Measurements from ENCODE around the gene RNF121.

RNF121 gene

DNA sequence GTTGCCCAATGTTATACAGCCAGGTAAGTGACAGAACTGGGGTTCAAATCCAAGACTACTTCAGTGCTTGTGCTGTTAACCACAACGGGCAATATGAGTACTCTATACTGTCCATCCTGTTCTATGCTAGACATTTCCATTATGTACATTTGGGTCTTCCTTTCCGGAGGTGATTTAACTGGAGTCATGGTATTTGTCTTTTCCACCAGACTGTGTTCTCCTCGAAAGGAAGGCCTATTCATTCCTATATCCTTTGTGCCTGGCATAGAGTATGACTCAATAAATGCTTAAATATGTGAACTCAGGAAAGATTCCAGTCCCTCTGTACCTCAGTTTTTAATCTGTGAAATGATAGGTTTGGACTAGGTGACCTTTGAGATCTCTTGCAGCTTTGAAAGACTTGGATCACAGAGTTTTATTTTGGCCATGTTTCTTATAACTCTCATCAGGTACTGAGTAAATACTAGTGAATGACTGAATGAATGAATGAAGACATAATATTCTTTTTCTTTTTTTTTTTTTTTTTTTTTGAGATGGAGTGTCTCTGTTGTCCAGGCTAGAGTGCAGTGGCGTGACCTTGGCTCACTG, 6.6 kb downstream of the RNF121 start:
- no peak for DNase-seq

DNA sequence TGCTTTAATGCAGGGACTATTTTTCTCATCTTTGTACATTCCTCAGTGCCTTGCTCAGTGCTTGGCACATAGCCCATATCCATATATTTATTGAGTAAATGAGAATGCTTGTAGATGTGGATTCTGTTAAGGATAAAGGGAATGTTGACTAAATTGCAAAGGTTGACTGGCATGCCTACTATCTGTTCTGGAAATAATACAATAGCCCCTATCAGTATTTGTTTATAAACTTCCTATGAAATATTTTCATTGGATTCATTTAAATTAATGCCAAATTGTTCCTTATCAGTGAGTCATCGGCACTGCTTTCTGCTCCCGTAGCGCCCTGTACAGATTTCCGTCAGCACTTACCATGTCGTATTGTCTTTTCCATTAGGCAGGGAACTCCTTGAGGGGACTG, 8.0 kb downstream of the RNF121 start:
- DNase-seq, result no peak

DNA sequence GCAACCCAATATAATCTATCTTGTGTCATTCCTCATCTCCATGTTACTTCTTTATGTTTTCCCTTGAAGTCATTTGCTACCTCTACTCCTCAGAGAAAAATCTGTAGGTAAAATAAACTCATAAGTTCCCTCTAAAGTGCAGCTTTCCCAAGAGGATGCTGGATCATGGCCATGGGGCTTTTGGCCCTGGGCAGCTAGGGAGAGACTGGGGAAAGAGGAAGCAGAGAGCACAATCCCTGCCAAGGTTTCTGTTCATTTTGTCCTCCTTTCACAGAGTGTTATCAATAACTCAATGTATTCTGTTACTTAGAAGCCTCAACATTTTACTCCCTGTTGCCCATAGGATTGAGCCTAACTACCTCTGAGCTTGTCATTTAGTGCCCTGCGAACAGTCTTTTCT, 9.0 kb downstream of the RNF121 start:
- no peak for DNase-seq

DNA sequence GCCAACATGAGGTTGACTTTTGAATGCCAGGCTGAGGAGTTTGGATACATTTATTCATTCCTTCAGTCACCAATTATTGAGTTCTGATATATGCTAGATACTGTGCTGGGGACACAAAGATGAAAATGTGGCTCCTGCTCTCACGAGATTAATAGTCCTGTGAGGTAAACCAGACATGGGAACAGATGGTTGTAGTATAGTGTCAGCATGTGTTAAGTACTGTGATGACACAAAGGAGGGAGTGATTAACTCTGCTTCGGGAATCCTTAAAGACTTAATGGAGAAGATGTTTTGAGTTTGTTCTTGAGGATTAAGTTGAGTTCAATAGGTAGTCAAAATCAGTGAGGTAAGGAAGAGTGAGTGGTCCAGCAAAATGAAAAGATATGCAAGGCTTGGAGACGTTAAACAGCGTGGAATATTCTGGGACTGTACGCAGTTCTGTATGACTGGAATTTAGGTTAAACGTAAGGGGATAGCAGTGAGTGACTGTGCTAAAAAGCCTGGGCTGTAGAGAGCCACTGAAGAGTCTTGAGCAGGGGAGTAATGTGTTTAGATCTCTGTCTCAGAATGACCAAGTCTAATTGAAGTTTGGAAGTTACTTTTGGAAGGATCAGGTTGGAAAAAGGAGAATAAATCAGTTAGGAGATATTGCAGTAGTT, 11.8 kb downstream of the RNF121 start:
- no peak for DNase-seq

DNA sequence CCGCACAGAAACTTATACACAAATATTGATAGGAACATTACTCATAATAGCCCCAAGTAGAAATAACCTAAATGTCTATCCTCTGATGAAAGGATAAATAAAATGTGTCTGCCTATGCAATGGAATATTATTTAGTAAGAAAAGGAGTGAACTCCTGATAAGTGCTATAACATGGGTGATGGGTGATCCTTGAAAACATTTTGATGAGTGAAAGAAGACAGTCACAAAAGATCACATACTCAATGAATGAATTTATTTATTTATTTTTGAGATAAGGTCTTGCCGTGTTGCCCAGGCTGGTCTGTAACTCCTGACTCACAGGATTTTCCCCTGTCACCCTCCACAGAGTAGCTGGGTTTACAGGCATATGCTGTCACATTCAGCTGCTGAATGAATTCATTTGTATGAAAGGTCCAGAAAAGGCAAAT, 17.3 kb downstream of the RNF121 start:
- no peak for DNase-seq

DNA sequence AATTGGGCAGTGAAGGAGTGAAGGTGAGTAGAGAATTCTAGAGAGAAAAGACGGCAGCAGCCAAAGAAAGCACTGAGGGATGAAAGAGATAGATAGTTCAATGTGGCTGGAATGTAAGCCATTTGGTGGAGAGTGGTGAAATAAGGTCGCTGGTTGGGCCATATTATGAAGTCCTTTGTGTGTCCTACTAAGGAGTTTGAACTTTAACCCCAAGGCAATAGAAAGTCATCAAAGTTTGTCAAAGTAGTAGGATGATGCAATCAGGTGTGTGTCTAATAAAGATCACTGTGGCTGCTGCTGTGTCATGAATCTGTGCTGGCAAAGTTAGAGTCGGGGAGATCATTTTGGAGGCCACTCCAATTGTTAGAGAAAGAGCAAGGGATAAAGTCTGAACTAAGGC, 18.7 kb downstream of the RNF121 start:
- DNase-seq, result no peak

- no peak for DNase-seq
Measured at GRCh38 chr11:71948314-71949027, 19.6 kb downstream of the RNF121 start.

- no peak for DNase-seq
Measured at GRCh38 chr11:71949034-71949433, 20.2 kb downstream of the RNF121 start.

- no peak for DNase-seq
Measured at GRCh38 chr11:71951741-71952310, 23.0 kb downstream of the RNF121 start.

DNA sequence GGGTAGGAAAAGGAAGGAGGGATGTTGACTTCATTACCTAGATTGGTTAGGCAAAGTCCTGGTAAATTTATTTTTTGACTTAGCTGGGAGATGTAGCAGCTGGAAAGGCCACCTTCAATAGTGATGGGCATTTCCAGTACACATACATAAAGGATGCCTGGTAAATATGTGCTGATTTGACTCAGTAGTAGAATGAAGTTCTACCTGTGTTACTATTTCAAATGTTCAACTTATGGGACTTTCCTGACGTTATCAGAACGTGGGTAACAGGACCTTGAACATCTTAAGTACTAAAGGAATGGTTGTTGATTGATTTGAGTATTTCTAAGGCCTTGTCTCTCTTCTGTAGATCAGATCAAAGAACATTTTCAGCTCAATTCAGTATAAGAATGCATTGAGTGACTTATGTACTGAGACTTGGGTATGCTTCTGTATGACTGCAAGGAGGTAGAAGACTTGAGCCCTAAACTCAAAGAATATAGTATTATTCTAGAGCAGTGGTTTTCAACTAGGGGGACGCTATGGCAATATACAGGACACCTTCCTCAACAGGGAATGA, 27.1 kb downstream of the RNF121 start:
- DNase-seq, result no peak

DNA sequence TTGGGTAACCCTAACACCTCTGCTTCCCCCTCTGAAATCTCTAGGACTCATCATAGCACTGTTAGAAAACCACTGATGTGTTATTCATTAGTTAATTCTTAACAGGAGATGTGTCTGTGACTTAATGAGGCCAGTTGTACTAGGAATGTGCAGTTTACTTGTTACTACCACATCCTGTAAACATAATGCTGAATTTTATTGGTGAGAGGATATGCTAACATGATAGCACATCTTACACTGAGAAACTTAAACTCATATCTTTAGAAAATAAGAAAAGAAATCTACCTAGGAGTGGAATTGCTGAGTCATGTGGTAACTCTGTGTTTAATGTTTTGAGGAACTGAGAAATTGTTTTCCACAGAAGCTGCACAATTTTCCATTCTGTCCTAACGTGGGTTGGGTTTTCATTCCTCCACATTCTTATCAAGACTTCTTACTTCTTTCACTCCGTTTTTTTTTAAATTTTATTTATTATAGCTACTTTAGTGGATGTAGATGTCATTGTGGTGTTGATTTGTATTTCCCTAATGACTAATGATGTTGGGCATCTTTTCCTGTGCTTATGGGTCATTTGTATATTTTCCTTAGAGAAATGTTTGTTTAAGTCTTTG, 33.7 kb downstream of the RNF121 start:
- no peak for DNase-seq

GRCh38 chr11:71963468-71963867, 34.6 kb downstream of the RNF121 start:
- no peak for DNase-seq

GRCh38 chr11:71964641-71965040, 35.8 kb downstream of the RNF121 start:
- DNase-seq, result no peak

DNA sequence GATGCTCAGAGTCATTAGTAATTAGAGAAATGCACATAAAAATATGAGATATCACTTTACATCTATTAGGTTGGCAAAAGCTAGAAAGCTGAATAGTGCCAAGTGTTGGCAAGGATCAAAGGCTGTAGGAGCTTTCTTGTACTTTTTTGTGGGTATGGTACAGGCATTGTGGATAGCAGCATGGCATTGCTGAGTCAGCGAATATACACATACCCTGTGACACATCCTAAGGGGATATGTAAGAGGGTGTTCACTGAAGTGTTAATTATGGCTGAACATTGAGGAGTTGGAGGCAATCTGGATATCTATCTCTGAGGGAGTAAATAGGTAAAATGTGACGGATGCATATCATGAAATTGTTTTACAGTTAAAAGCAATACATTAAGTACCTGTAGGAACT, 42.8 kb downstream of the RNF121 start:
- DNase-seq, result no peak

- no peak for DNase-seq
Measured at GRCh38 chr11:71976551-71976950, 47.7 kb downstream of the RNF121 start.

- no peak for DNase-seq
Measured at GRCh38 chr11:71977090-71977489, 48.2 kb downstream of the RNF121 start.

GRCh38 chr11:71977743-71978418, 49.0 kb downstream of the RNF121 start:
- DNase-seq, result peak in 1 of 2 experiments; percentile 41

DNA sequence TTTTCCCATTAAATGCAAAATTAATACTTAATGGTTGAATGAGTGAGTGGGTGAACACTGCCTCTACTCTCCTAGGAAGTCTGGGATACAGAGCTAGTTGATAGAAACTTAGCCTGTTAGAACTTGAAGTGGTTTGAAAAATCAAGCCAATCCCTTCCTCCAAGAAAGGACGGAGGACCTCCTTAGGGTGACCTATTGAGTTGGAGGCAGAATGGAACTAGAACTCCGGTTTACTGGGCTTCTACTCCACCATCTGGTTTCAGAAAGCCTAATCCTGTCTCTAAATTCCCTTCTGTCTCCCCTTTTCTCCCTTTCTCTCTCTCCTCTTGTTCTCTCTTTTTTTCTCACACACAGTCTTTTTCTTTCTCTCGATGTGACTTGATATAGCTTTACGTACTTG, 50.2 kb downstream of the RNF121 start:
- no peak for DNase-seq

DNA sequence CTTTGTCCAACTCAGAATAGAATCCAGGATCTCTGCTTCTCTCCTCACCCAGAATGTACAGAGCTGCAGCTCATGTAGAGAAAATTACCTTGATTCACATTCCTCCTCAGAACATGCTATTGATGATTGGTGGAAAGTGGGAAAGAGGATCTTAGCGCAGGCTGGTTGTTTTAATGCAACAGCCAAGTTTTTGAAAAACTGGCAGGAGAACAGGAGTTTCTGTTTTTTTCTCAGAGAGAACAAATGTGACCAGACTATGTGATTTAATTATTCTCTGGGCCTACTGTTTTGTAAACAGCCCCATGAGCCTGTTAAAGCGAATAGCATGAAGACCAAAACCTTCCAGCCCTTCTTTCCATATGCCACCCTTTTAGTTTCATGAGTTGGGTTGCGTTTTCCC, 50.8 kb downstream of the RNF121 start:
- DNase-seq, result no peak

DNA sequence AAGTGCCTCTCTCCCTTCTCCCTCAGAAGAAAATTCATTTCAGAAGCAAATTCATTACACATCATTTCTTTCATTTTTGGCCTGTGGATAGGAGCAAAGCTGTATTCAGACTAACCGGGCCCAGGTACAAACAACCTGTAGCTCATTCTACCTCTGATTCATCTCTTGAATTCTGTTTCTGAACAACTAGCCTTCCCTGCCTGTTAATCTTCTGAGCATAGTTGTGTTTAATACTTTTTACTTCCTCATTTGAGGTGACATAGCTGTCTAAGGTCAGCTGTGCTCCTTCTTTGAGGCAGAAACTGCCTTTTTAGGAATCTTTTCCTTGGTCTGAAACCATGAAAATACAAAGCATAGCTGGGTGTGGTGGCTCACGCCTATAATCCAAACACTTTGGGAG, 57.3 kb downstream of the RNF121 start:
- DNase-seq, result no peak

GRCh38 chr11:71987521-71987920, 58.7 kb downstream of the RNF121 start:
- DNase-seq, result no peak

GRCh38 chr11:71988050-71988449, 59.2 kb downstream of the RNF121 start:
- no peak for DNase-seq

DNA sequence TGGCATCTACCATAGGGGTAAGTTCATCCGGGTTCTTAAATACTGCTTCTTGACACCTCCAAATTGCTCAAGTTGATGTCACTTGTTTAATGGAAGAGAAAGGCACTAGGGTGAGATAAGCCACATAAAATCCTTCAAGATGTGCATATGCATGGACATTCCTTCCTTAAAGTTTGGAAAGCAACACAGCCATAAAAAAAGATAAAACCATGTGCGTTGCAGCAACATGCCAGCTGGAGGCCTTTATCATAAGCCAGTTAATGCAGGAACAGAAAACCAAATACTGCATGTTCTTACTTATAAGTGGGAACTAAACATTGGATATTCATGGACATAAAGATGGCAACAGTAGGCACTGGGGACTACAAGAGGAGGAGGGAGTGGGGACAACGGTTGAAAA, 61.9 kb downstream of the RNF121 start:
- no peak for DNase-seq

Measured in SW 1271 (cell line).